DOHH2 (cell line): ENCODE measurements around the gene BCAR1.

ENCODE experiments used
- EZH2phosphoT487 ChIP-seq: fragments of 200-600 bp; sonication (generic); IDR thresholded peaks from 2 replicates; pipeline ENCODE4 v1.6.1; 2017; ENCODE audit warnings: borderline replicate concordance, mild to moderate bottlenecking, antibody characterized with exemption, low read length, moderate library complexity, mixed read lengths
- TF ChIP-seq, protein P1 (sequence below): fragments of 200-600 bp; sonication (generic); IDR thresholded peaks from one replicate; pipeline ENCODE4 v1.5.1; 2014; ENCODE audit warnings: antibody characterized with exemption, mild to moderate bottlenecking, low read depth, low read length; ENCODE audit not compliant: poor library complexity, severe bottlenecking

DNA sequence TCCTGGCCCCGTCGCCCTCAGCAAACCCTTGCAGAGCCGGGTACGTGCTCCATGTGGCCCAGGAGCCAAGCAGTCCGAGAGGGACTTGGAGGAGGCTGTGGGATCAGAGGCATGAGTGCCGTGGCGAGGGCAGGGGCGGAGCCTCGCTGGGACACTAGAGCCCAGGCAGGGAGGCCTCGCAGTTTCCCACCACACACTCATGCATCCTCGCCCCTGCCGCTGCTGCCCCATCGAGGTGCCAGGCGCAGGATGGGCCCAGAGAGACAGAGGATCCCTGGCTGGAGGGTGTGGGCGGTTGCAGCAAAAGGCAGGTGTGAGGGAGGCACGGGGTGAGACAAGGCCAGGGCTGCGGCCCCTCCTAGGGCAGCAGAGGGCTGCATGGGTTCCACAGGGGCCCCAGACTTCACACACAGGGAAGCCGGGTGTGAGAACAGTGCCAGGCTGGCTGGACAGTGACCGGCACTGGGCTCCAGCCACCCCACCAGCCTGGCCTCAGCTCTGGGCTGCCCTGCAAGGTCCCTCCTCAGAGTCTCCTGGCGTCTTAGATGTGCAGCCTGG is 7.7 kb downstream of the BCAR1 start:
- TF ChIP-seq, protein P1, sequence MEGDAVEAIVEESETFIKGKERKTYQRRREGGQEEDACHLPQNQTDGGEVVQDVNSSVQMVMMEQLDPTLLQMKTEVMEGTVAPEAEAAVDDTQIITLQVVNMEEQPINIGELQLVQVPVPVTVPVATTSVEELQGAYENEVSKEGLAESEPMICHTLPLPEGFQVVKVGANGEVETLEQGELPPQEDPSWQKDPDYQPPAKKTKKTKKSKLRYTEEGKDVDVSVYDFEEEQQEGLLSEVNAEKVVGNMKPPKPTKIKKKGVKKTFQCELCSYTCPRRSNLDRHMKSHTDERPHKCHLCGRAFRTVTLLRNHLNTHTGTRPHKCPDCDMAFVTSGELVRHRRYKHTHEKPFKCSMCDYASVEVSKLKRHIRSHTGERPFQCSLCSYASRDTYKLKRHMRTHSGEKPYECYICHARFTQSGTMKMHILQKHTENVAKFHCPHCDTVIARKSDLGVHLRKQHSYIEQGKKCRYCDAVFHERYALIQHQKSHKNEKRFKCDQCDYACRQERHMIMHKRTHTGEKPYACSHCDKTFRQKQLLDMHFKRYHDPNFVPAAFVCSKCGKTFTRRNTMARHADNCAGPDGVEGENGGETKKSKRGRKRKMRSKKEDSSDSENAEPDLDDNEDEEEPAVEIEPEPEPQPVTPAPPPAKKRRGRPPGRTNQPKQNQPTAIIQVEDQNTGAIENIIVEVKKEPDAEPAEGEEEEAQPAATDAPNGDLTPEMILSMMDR, result no peak
- no peak for TF ChIP-seq EZH2phosphoT487
